Left lung (tissue), 10 donors: ENCODE measurements around the gene GALNT1. TPM values are rescaled to one million over a fixed set of nuclear protein-coding genes. Genes with fewer than 3 reads are reported as not detected.

Source experiments
- ATAC-seq: fragments of 200-7000 bp; cut with Tn5 transposase; one replicate; pipeline ENCODE4 v1.9.1; 2020; ENCODE audit warnings: moderate library complexity
- DNase-seq, 4 donors: peaks; one replicate each; pipeline ENCODE4 v3.0.0-alpha.2; 2013 to 2020
- H3K27ac ChIP-seq, 2 donors: fragments of 200-600 bp; sonication (generic) in 1 of 2; one replicate each; pipeline versions ENCODE4 v1.5.0 to v1.8.0; 2020 to 2021
- H3K27me3 ChIP-seq, 2 donors: fragments of 200-600 bp; sonication (generic) in 1 of 2; one replicate each; pipeline versions ENCODE4 v1.5.0 to v1.8.0; 2020 to 2021
- H3K36me3 ChIP-seq, 2 donors: fragments of 200-600 bp; sonication (generic) in 1 of 2; one replicate each; pipeline versions ENCODE4 v1.5.0 to v1.8.0; 2020 to 2021
- H3K4me1 ChIP-seq, 2 donors: fragments of 200-600 bp; one replicate each; pipeline ENCODE4 v1.8.0; 2021
- H3K4me3 ChIP-seq, 2 donors: fragments of 200-600 bp; sonication (generic) in 1 of 2; one replicate each; pipeline versions ENCODE4 v1.5.0 to v1.8.0; 2020 to 2021; ENCODE audit warnings: mild to moderate bottlenecking in 1 of 2
- H3K9me3 ChIP-seq, 2 donors: fragments of 200-600 bp; sonication (generic) in 1 of 2; one replicate each; pipeline versions ENCODE4 v1.5.0 to v1.8.0; 2020 to 2021
- intact Hi-C, 2 donors: fragments of 100-400 bp; cut with DNase I; formaldehyde crosslinking; loops; one replicate each; pipeline versions ENCODE4 v1.11.2 to v1.14.2; 2022
- polyA plus RNA-seq, 6 donors: library from polyadenylated mRNA; unstranded; fragments of 120-200 nt; gene quantifications; one replicate each; pipeline ENCODE4 v1.2.1, GENCODE V29; 2013; ENCODE audit not compliant: insufficient read length in 6 of 6
- total RNA-seq, 2 donors: library from RNA; stranded (reverse); fragmentation: NEBNext Ultra II Directional; extraction: Animal tissue kit (Norgen Biotek cat#: 25700); gene quantifications; one replicate each; pipeline ENCODE4 v1.2.1, GENCODE V29; 2021
- TF ChIP-seq, protein P1 (sequence below), 2 donors: fragments of 200-600 bp; sonication (generic) in 1 of 2; IDR thresholded peaks; one replicate each; pipeline versions ENCODE4 v1.5.0 to v1.8.0; 2021; ENCODE audit warnings: antibody characterized with exemption in 2 of 2
- donor health status: DM: no; HTN: yes; CAD: no.
- donor health status: DM: no; HTN: no; CAD: no.

The GALNT1 gene
- total and polyA plus RNA-seq, 8 donors = 82.5 to 110 (median 107) TPM

DNA sequence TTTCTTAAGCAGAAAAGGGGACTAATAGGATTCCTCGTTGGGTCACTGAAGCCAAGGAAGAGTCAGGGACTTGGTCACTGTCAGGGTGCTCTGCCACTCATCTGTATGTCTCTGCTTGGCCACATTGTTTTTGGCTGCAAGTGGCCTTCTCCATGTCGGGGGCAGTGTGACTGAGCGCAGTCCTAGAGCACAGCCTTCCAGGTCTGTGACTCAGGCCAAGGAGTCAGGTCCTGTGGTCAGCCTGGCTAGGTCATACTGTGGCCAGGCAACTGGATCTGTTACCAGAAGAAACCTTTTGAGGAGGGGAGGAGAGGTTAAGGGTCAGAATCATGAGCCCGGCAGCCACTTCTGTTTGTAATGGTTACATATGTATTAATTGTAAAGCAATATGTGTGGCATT lies 61.3 kb downstream of the GALNT1 start:
- DNase-seq (no peak), ATAC-seq (no peak)
- H3K9me3 ChIP-seq = peaks cover 0 to 4% of the 10 kb centered on the region in 2 donors
- TF ChIP-seq, protein P1, sequence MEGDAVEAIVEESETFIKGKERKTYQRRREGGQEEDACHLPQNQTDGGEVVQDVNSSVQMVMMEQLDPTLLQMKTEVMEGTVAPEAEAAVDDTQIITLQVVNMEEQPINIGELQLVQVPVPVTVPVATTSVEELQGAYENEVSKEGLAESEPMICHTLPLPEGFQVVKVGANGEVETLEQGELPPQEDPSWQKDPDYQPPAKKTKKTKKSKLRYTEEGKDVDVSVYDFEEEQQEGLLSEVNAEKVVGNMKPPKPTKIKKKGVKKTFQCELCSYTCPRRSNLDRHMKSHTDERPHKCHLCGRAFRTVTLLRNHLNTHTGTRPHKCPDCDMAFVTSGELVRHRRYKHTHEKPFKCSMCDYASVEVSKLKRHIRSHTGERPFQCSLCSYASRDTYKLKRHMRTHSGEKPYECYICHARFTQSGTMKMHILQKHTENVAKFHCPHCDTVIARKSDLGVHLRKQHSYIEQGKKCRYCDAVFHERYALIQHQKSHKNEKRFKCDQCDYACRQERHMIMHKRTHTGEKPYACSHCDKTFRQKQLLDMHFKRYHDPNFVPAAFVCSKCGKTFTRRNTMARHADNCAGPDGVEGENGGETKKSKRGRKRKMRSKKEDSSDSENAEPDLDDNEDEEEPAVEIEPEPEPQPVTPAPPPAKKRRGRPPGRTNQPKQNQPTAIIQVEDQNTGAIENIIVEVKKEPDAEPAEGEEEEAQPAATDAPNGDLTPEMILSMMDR (IDR thresholded peaks at IDR 0.05) = no peak
- no peaks in the 10 kb centered on the region for H3K27me3 ChIP-seq
- no peaks in the 10 kb centered on the region for H3K36me3 ChIP-seq
- H3K4me1 ChIP-seq = no peaks in the 10 kb centered on the region
- intact Hi-C loops = no loop called here
- no peak overlapping the region for H3K4me3 ChIP-seq
- H3K27ac ChIP-seq = no peak overlapping the region

DNA sequence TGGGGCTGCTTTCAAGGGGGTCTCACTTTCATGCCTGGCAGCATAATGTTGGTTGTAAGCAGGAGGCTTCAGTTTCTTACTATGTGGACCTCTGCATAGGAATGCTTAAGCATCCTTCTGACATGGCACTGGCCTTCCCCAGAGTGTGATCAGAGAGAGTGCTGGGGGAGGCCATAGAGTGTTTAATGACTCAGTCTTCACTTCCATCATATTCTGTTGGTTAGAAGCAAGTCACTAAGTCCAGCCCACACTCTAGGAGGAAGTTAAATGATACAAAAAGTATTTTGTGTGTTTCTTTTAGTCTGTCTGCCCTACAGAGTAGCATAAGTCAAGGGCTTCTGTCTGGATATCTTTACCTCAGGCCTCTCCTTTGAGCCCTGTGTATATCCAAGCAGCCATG lies 64.9 kb downstream of the GALNT1 start:
- TF ChIP-seq, protein P1 (IDR thresholded peaks at IDR 0.05) = no peak
- no peaks in the 10 kb centered on the region for H3K4me1 ChIP-seq
- no peaks in the 10 kb centered on the region for H3K36me3 ChIP-seq
- H3K4me3 ChIP-seq = no peak overlapping the region
- H3K27ac ChIP-seq = no peak overlapping the region
- no peaks in the 10 kb centered on the region for H3K27me3 ChIP-seq
- H3K9me3 ChIP-seq = peaks cover 0 to 12% of the 10 kb centered on the region in 2 donors
- ATAC-seq (no peak), DNase-seq (no peak)
- intact Hi-C loops = no loop called here

DNA sequence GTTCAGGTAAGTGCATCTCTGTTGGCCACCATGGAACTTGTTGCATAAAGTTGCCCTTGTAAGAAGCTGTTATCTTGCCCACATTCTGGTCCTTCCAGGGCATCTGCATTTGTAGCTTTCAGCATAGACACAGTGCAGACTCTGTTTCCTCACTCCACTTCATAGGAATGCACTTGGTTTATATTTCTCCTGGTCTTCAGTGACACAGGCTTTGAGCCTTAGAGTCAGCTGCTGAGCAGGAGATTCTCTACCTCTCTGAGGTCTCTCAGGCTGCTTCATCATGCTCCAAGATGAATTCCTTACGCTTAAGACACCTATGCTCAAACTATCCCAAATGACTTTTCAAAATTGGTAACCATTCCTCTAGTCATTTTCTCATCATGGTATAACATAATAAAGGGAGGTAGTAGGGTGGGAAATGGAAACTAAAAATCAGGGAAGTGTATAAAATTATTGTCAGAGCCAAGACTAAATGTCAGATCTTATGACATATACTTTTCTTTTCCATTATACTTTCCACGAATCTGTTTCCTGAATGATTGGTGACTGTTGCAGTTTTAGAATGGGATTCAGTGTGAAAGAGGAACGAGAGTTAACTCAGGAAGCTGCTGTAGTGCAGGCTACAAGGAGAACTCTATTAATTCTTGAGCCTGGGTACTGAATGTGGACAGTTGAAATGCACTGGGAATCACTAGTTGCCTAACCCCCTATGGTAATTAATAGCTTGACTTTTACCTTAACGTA lies 72.0 kb downstream of the GALNT1 start:
- Histone ChIP-seq H3K4me1 (peaks cover 4 to 7% of the 10 kb centered on the region in 2 donors), H3K27me3 (no peaks in the 10 kb centered on the region), H3K4me3 (no peak overlapping the region), H3K36me3 (peaks cover 0 to 10% of the 10 kb centered on the region in 2 donors), H3K9me3 (peaks cover 0 to 12% of the 10 kb centered on the region in 2 donors), H3K27ac (no peak overlapping the region)
- TF ChIP-seq, protein P1 (IDR thresholded peaks at IDR 0.05) = no peak
- DNase-seq = no peak
- intact Hi-C loops = no loop called here
- no peak for ATAC-seq

DNA sequence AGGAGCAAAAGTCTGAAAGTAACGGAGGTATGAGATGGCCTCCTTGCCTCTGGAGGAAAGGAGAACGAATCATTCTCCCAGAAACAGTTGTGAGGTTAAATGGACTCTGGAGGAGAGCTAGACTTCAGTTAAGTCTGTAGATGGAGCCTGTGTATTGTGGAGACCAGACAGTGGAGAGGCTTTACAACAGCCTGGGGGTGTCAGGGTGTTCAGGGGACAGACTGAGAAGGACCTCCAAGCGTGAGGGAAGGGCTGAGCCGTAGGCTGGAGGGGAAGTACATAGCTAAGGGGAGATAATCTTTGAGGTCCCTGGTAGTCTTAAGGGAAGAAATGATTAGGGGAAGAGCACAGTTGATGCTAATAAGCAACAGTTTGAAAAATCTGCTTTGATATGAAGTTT lies 76.6 kb downstream of the GALNT1 start:
- ATAC-seq (no peak), DNase-seq (no peak)
- Histone ChIP-seq H3K4me3 (no peak overlapping the region), H3K4me1 (peaks cover 4 to 7% of the 10 kb centered on the region in 2 donors), H3K36me3 (peaks cover 0 to 10% of the 10 kb centered on the region in 2 donors), H3K9me3 (no peaks in the 10 kb centered on the region), H3K27ac (no peak overlapping the region), H3K27me3 (no peaks in the 10 kb centered on the region)
- intact Hi-C loops = no loop called here
- TF ChIP-seq, protein P1 (IDR thresholded peaks at IDR 0.05) = no peak

DNA sequence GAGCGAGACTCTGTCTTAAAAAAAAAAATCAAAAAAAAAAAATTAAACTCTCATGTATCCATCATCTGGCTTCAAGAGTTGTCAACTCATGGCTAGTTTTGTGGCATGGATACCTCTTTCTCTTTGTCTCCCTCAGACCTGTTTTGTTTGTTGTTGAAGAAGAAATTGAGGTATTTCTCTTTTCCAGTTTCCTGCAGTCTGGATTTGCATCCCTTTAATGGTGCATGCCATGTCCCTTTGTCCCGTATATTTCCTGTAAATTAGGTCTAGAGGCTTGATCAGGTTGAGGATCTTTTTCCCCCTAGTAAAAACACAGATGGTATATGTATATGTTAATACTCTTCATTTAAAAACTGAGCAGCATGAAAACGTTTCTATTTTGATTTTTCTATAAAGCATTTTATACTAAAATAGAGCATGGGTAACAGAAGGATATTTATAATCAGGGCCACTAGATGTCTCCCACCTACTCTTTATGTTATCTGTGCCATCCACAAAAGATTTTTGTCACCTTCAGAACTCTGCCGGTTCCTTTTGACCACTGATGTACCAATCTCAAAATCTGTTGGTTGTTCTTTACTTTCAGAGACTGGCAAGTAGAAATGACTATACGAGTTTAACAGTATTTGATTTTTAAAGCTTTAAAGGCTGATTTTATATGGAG lies 80.1 kb downstream of the GALNT1 start:
- no peaks in the 10 kb centered on the region for H3K27me3 ChIP-seq
- DNase-seq = no peak
- TF ChIP-seq, protein P1 (IDR thresholded peaks at IDR 0.05) = no peak
- intact Hi-C loops = no loop called here
- no peak for ATAC-seq
- no peak overlapping the region for H3K27ac ChIP-seq
- H3K9me3 ChIP-seq = no peaks in the 10 kb centered on the region
- H3K4me1 ChIP-seq = no peaks in the 10 kb centered on the region
- peaks cover 0 to 31% of the 10 kb centered on the region in 2 donors for H3K36me3 ChIP-seq
- H3K4me3 ChIP-seq = no peak overlapping the region
